Measurements from ENCODE around the gene CASP5.

- no peak for TF ChIP-seq CTCF (IDR thresholded peaks at IDR 0.05)
- TF ChIP-seq POLR2A (IDR thresholded peaks at IDR 0.05) = no peak
- no peak for TF ChIP-seq POLR2AphosphoS5 (IDR thresholded peaks at IDR 0.05)
Observed at GRCh38 chr11:105000167-105000566, 22.8 kb downstream of the CASP5 start.
